NCI-H2081 treated with DMSO at 0.1 percent for 48 hours (cell line): ENCODE measurements around the gene TRAK1.

Source experiments
- DNase-seq: peaks from one replicate; lab custom pipeline; 2025; lab: John Stamatoyannopoulos, UW

Gene TRAK1

GRCh38 chr3:42157540-42158538, 66.7 kb downstream of the TRAK1 start:
- no peak for DNase-seq

GRCh38 chr3:42159147-42159546, 68.0 kb downstream of the TRAK1 start:
- no peak for DNase-seq

- no peak for DNase-seq
Measured at GRCh38 chr3:42159706-42160472, 68.7 kb downstream of the TRAK1 start.

GRCh38 chr3:42161050-42161935, 70.1 kb downstream of the TRAK1 start:
- no peak for DNase-seq

GRCh38 chr3:42162462-42162861, 71.3 kb downstream of the TRAK1 start:
- no peak for DNase-seq

GRCh38 chr3:42163622-42164244, 72.6 kb downstream of the TRAK1 start:
- DNase-seq, result no peak

GRCh38 chr3:42164656-42165055, 73.5 kb downstream of the TRAK1 start:
- DNase-seq, result no peak

- DNase-seq, result no peak
Measured at GRCh38 chr3:42165211-42165610, 74.1 kb downstream of the TRAK1 start.

- no peak for DNase-seq
Measured at GRCh38 chr3:42166214-42166613, 75.1 kb downstream of the TRAK1 start.

- DNase-seq, result no peak
Measured at GRCh38 chr3:42166662-42167300, 75.6 kb downstream of the TRAK1 start.

GRCh38 chr3:42169579-42170120, 78.5 kb downstream of the TRAK1 start:
- no peak for DNase-seq

- DNase-seq, result no peak
Measured at GRCh38 chr3:42172047-42172654, 81.0 kb downstream of the TRAK1 start.

GRCh38 chr3:42173307-42173706, 82.2 kb downstream of the TRAK1 start:
- no peak for DNase-seq

- no peak for DNase-seq
Measured at GRCh38 chr3:42174679-42175385, 83.7 kb downstream of the TRAK1 start.

GRCh38 chr3:42175386-42176240, 84.5 kb downstream of the TRAK1 start:
- DNase-seq, result no peak

GRCh38 chr3:42176242-42177034, 85.3 kb downstream of the TRAK1 start:
- DNase-seq, result no peak

GRCh38 chr3:42177068-42177800, 86.1 kb downstream of the TRAK1 start:
- DNase-seq, result no peak
